Liver (tissue), 9 donors: ENCODE results near the gene BAHD1. TPM values are rescaled to one million over a fixed set of nuclear protein-coding genes. Genes with fewer than 3 reads are reported as not detected.
A peak's percentile ranks its signal among the peaks of the same experiment; 100 is the strongest.

Experiments used
- DNase-seq: peaks from one replicate; pipeline ENCODE4 v3.0.0-alpha.2; 2017; ENCODE audit warnings: low spot score
- H3K27ac ChIP-seq, 2 donors: one replicate each; pipeline ENCODE4 v1.7.0; 2013; ENCODE audit warnings: inconsistent platforms in 2 of 2, low read length in 2 of 2, control low read depth in 1 of 2, low read depth in 1 of 2, mild to moderate bottlenecking in 1 of 2
- H3K27me3 ChIP-seq, 4 donors: one replicate each; pipeline versions ENCODE4 v1.6.1 to v1.7.0; 2013; ENCODE audit warnings: low read length in 3 of 4, inconsistent platforms in 1 of 4, mild to moderate bottlenecking in 1 of 4, moderate library complexity in 1 of 4; ENCODE audit not compliant: control insufficient read depth in 4 of 4, insufficient read depth in 4 of 4
- H3K36me3 ChIP-seq, 4 donors: one replicate each; pipeline versions ENCODE4 v1.6.1 to v1.7.0; 2013; ENCODE audit warnings: low read length in 3 of 4, mild to moderate bottlenecking in 3 of 4, low read depth in 1 of 4, moderate library complexity in 1 of 4; ENCODE audit not compliant: control insufficient read depth in 4 of 4, insufficient read depth in 3 of 4
- H3K4me1 ChIP-seq, 4 donors: one replicate each; pipeline versions ENCODE4 v1.6.1 to v1.7.0; 2013; ENCODE audit warnings: low read length in 3 of 4, mild to moderate bottlenecking in 3 of 4, moderate library complexity in 1 of 4; ENCODE audit not compliant: control insufficient read depth in 4 of 4, insufficient read depth in 4 of 4
- H3K4me3 ChIP-seq, 3 donors: one replicate each; pipeline versions ENCODE4 v1.6.1 to v1.7.0; 2013; ENCODE audit warnings: low read length in 3 of 3, control low read depth in 1 of 3, low read depth in 1 of 3, mild to moderate bottlenecking in 1 of 3
- H3K9ac ChIP-seq, 2 donors: one replicate each; pipeline ENCODE4 v1.7.0; 2013; ENCODE audit warnings: low read length in 2 of 2, mild to moderate bottlenecking in 2 of 2, moderate library complexity in 2 of 2, control low read depth in 1 of 2, low read depth in 1 of 2
- H3K9me3 ChIP-seq, 4 donors: one replicate each; pipeline versions ENCODE4 v1.6.1 to v1.7.0; 2013; ENCODE audit warnings: low read length in 3 of 4; ENCODE audit not compliant: control insufficient read depth in 4 of 4
- FOXA1 ChIP-seq: IDR thresholded peaks from 2 replicates; pipeline ENCODE4 v1.6.1; 2016; ENCODE audit warnings: antibody characterized with exemption
- FOXA2 ChIP-seq: IDR thresholded peaks from 2 replicates; pipeline ENCODE4 v1.6.1; 2016; ENCODE audit warnings: antibody characterized with exemption
- GABPA ChIP-seq, 2 donors: IDR thresholded peaks in 1 of 2; conservative IDR thresholded peaks in 1 of 2; 2 replicates each; pipeline ENCODE4 v1.6.1; 2016; ENCODE audit warnings: antibody characterized with exemption in 2 of 2, mild to moderate bottlenecking in 1 of 2, moderate library complexity in 1 of 2
- NR2F2 ChIP-seq: IDR thresholded peaks from 2 replicates; pipeline ENCODE4 v1.6.1; 2016; ENCODE audit warnings: antibody characterized with exemption
- RAD21 ChIP-seq, 2 donors: IDR thresholded peaks; 2 replicates each; pipeline ENCODE4 v1.6.1; 2016; ENCODE audit warnings: antibody characterized with exemption in 2 of 2, mild to moderate bottlenecking in 2 of 2
- ZBTB33 ChIP-seq: IDR thresholded peaks from 2 replicates; pipeline ENCODE4 v1.6.1; 2016; ENCODE audit warnings: antibody characterized with exemption
- WGBS: extraction: QIAGEN DNeasy Blood & Tissue Kit; methylation state at CpG from one replicate; pipeline ENCODE4 v1.1.7; 2013; 5-methylcytosine and 5-hydroxymethylcytosine counted together
- polyA plus RNA-seq, 2 donors: library from polyadenylated mRNA; stranded (reverse) in 1 of 2; unstranded in 1 of 2; fragments of 200-250 nt in 1 of 2; fragments of >200 nt in 1 of 2; fragmentation: Nextera tagmentation in 1 of 2; extraction: Ambion mirVana in 1 of 2; gene quantifications; one replicate each; pipeline versions ENCODE4 v1.2.1 to v1.2.3, GENCODE V29; 2013 to 2015
- total RNA-seq, 2 donors: library from RNA; depleted of rRNA; stranded (reverse); fragments of >200 nt; gene quantifications; one replicate each; pipeline ENCODE4 v1.2.3, GENCODE V29; 2014
- TF ChIP-seq, protein P1 (sequence below): fragments of 150-350 bp; IDR thresholded peaks from 2 replicates; pipeline ENCODE4 v1.5.1; 2017; ENCODE audit warnings: improper control_type of control experiment, low read depth, low read length; ENCODE audit not compliant: missing input control
- TF ChIP-seq, protein P2 (sequence below): IDR thresholded peaks from 2 replicates; pipeline ENCODE4 v1.6.1; 2016; ENCODE audit warnings: antibody characterized with exemption, mild to moderate bottlenecking
- donor health status: healthy.
- donor health status: healthy.
- donor health status: healthy.
- donor health status: healthy.
- donor health status: healthy.

BAHD1 gene
- total and polyA plus RNA-seq, 4 donors: 1.8 to 8.7 (median 6.6) TPM

DNA sequence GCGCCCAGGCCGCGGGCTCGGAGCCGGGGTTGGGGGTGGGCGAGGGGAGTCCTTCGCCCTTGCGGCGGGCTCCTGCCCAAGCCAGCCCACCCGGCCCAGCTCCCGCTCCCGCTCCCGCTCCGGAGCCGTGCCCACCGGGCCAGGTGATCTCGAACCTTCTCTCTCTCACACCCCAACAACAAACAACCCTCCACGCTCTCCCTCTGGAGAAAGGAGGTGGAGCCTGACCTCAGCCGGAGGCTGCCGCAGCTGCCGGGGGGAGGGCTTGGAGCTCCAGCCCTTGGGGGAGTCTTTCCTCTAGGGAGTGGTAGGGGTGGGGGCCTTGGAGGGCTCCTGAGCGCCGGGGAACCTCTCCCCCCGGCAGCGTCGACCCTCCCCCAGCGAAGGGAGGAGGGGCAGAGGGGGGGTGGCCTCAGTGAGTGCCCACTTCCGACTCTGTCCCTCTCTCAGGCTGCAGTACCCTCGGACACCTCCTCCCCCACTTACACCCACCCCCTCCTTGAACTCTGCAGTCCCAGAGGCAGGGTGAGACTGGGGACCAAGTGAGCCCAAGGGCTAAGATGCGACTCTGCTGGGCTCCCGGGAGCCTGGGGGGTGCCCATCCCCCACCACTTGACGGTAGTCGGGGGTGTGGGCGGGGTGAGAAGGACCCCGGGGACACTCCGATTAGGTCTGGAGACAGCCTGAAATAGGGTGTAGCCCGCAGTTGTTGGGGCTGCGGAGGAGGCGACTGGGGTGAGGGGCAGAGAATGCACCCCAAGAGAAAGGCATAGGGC lies 4.4 kb upstream of the BAHD1 start:
- Histone ChIP-seq H3K4me3 (peak overlapping the region in 1 of 3 donors; percentile 12), H3K36me3 (no peaks in the 10 kb centered on the region), H3K9me3 (no peaks in the 10 kb centered on the region), H3K27me3 (peaks cover 0 to 6% (median 0%) of the 10 kb centered on the region in 4 donors), H3K9ac (no peak overlapping the region), H3K4me1 (peaks cover 10 to 25% (median 19%) of the 10 kb centered on the region in 4 donors), H3K27ac (no peak overlapping the region)
- TF ChIP-seq RAD21 (IDR thresholded peaks at IDR 0.05) (no peak), GABPA (IDR thresholded peaks at IDR 0.05 in 1 of 2, conservative IDR thresholded peaks at IDR 0.05 in 1 of 2) (no peak)
- TF ChIP-seq, protein P1, sequence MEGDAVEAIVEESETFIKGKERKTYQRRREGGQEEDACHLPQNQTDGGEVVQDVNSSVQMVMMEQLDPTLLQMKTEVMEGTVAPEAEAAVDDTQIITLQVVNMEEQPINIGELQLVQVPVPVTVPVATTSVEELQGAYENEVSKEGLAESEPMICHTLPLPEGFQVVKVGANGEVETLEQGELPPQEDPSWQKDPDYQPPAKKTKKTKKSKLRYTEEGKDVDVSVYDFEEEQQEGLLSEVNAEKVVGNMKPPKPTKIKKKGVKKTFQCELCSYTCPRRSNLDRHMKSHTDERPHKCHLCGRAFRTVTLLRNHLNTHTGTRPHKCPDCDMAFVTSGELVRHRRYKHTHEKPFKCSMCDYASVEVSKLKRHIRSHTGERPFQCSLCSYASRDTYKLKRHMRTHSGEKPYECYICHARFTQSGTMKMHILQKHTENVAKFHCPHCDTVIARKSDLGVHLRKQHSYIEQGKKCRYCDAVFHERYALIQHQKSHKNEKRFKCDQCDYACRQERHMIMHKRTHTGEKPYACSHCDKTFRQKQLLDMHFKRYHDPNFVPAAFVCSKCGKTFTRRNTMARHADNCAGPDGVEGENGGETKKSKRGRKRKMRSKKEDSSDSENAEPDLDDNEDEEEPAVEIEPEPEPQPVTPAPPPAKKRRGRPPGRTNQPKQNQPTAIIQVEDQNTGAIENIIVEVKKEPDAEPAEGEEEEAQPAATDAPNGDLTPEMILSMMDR: no peak
- 2% methylated on average over 39 of the region's 39 CpGs for WGBS
- no peak for DNase-seq

DNA sequence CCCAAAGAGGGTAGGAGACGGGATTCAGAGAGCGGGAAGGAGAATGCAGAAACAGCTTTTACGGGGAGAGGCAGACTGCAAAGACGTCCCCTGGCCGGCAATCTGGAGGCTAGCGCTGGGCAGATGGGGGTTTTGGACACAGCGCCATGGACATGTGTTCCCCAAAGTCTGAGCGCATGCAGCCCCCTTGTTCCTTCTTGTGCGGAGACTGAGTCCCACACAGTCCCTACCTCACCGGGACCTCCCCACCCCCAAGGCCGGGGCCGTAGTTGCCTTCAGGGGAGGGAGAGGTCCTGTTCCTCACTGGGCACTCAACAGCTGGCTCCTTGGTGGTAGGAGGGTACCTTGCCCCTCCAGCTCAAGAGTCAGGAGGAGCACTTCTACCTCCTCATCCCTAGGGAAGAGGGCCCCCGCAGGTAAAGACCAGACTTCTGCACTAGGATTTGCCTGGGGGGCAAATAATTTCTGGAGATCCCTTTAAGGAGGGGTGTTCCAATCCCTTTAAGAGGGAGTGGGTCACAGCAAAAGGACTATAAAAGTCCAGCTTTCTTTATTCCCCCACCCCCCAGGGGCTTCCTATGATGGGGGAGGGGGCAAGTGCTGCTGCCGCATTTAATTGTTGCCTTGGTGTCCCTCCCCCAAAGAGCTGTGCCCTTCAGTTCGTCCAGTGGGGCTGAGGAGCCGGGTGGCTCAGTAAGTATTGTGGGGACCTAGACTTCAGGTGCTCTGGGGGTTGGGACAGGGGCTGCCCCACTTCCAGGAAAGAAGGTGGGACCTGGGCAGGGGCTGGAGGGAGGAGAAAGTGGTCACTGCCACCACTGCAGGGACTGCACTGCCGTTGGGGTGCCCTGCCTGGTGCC lies 3.6 kb upstream of the BAHD1 start:
- peaks cover 10 to 25% (median 19%) of the 10 kb centered on the region in 4 donors for H3K4me1 ChIP-seq
- H3K9ac ChIP-seq: no peak overlapping the region
- peaks cover 0 to 6% (median 0%) of the 10 kb centered on the region in 4 donors for H3K27me3 ChIP-seq
- no peaks in the 10 kb centered on the region for H3K9me3 ChIP-seq
- H3K36me3 ChIP-seq: no peaks in the 10 kb centered on the region
- 13% methylated on average over 17 of the region's 17 CpGs for WGBS
- TF ChIP-seq NR2F2 (no peak), ZBTB33 (no peak), FOXA2 (no peak), RAD21 (IDR thresholded peaks at IDR 0.05) (no peak), FOXA1 (no peak)
- TF ChIP-seq, protein P2, sequence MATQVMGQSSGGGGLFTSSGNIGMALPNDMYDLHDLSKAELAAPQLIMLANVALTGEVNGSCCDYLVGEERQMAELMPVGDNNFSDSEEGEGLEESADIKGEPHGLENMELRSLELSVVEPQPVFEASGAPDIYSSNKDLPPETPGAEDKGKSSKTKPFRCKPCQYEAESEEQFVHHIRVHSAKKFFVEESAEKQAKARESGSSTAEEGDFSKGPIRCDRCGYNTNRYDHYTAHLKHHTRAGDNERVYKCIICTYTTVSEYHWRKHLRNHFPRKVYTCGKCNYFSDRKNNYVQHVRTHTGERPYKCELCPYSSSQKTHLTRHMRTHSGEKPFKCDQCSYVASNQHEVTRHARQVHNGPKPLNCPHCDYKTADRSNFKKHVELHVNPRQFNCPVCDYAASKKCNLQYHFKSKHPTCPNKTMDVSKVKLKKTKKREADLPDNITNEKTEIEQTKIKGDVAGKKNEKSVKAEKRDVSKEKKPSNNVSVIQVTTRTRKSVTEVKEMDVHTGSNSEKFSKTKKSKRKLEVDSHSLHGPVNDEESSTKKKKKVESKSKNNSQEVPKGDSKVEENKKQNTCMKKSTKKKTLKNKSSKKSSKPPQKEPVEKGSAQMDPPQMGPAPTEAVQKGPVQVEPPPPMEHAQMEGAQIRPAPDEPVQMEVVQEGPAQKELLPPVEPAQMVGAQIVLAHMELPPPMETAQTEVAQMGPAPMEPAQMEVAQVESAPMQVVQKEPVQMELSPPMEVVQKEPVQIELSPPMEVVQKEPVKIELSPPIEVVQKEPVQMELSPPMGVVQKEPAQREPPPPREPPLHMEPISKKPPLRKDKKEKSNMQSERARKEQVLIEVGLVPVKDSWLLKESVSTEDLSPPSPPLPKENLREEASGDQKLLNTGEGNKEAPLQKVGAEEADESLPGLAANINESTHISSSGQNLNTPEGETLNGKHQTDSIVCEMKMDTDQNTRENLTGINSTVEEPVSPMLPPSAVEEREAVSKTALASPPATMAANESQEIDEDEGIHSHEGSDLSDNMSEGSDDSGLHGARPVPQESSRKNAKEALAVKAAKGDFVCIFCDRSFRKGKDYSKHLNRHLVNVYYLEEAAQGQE: no peak
- H3K27ac ChIP-seq: no peak overlapping the region
- DNase-seq: no peak
- H3K4me3 ChIP-seq: peak overlapping the region in 1 of 3 donors; percentile 12
